ENCODE data around the gene GYG1. TPM values are rescaled to one million over a fixed set of nuclear protein-coding genes. Genes with fewer than 3 reads are reported as not detected.
A peak's percentile ranks its signal among the peaks of the same experiment; 100 is the strongest.

Gene GYG1
- total and polyA plus RNA-seq, 2 of the 8 experiments (the other 6 are each of a cell fraction or from before 2014, with no cell fraction given): 19.4 to 34.2 TPM

GRCh38 chr3:149018247-149018646, 26.9 kb downstream of the GYG1 start:
- Histone ChIP-seq H2BK5ac (ENCODE audit: low read depth, low read length) (peak overlapping the region; percentile 75), H2AFZ (ENCODE audit: low read length) (no peak overlapping the region), H2BK12ac (ENCODE audit: low read depth, low read length) (peak overlapping the region; percentile 69; the same call in 1 of the 2 replicates), H3K4me1 (replicated peaks in 1 of 4; ENCODE audit: control insufficient read depth in 3 of 4, insufficient read depth in 4 of 4, low read length in 3 of 4) (peaks cover 2 to 20% (median 19%) of the 10 kb centered on the region in 4 experiments), H2BK20ac (ENCODE audit: low read length) (no peak overlapping the region), H2AK5ac (ENCODE audit: low read depth, low read length) (no peak overlapping the region), H3K18ac (ENCODE audit: extremely low read depth, low read length) (peak overlapping the region; percentile 21; the same call in 1 of the 2 replicates), H4K20me1 (replicated peaks in 1 of 2; ENCODE audit: control insufficient read depth in 1 of 2, insufficient read depth in 2 of 2, low read length in 2 of 2) (no peaks in the 10 kb centered on the region), H3K4ac (replicated peaks; ENCODE audit: insufficient read length, low read depth, low read length) (no peak overlapping the region), H3K23ac (ENCODE audit: insufficient read length) (no peak overlapping the region), H3K27me3 (replicated peaks in 1 of 4; ENCODE audit: control insufficient read depth in 3 of 4, extremely low read depth in 1 of 4, insufficient read depth in 3 of 4, low read length in 3 of 4) (no peaks in the 10 kb centered on the region), H4K8ac (ENCODE audit: extremely low read depth, insufficient read depth, low read length) (no peak overlapping the region), H2BK120ac (replicated peaks; ENCODE audit: low read depth, low read length) (no peak overlapping the region), H3K14ac (ENCODE audit: insufficient read length) (no peak overlapping the region), H3K27ac (ENCODE audit: low read depth, low read length) (no peak overlapping the region), H4K5ac (ENCODE audit: insufficient read length, low read depth, low read length) (no peak overlapping the region), H3K36me3 (ENCODE audit: control insufficient read depth in 2 of 4, insufficient read depth in 4 of 4, low read length in 3 of 4) (peaks cover 0 to 15% (median 2%) of the 10 kb centered on the region in 4 experiments; a peak in 3 of 8 replicates), H3K79me2 (ENCODE audit: control insufficient read depth in 1 of 2, insufficient read depth in 2 of 2, low read length in 2 of 2) (no peaks in the 10 kb centered on the region), H3K9me3 (ENCODE audit: insufficient read depth in 2 of 2, low read depth in 1 of 2, low read length in 1 of 2) (0 out of 4 replicates have a peak, but pooled peaks cover 0 to under 1% of the 10 kb centered on the region in 2 experiments), H3K79me1 (ENCODE audit: low read depth, low read length) (peaks cover 2% of the 10 kb centered on the region; the same call in 1 of the 2 replicates), H3K9ac (replicated peaks in 1 of 4; ENCODE audit: extremely low read depth in 1 of 4, low read depth in 3 of 4, low read length in 3 of 4) (no peak overlapping the region), H3K4me3 (ENCODE audit: extremely low read depth in 1 of 4, insufficient read depth in 2 of 4, low read depth in 3 of 4, low read length in 4 of 4) (no peak overlapping the region), H3K23me2 (ENCODE audit: low read depth, low read length) (no peaks in the 10 kb centered on the region), H3K4me2 (ENCODE audit: insufficient read depth in 1 of 2, low read depth in 2 of 2, low read length in 2 of 2) (no peak overlapping the region), H2BK15ac (ENCODE audit: low read length) (no peak overlapping the region), H4K91ac (replicated peaks; ENCODE audit: insufficient read length, low read length) (peak overlapping the region; percentile 42), H3K56ac (replicated peaks; ENCODE audit: insufficient read length, low read depth, low read length) (no peak overlapping the region)
- 76% methylated on average over 1 of the region's 1 CpG; no CpG with 5 or more reads in 1 of the 2 experiments for WGBS, 2 experiments (ENCODE audit: extremely low coverage in 1 of 2, insufficient coverage in 1 of 2, insufficient read length in 1 of 2, insufficient replicate concordance in 2 of 2, low coverage in 1 of 2, low lambda C conversion rate in 2 of 2, missing lambda C conversion rate in 1 of 2)
- ChIA-PET CTCF (ENCODE audit: partially characterized antibody) (no interaction called here), POLR2A (ENCODE audit: partially characterized antibody) (no interaction called here)
- DNase-seq (ENCODE audit: low read depth in 1 of 2, low spot score in 2 of 2): no peak
- FAIRE-seq: no peak
- no peak for TF ChIP-seq ATF2 (IDR thresholded peaks at IDR 0.05; ENCODE audit: low read length)
- no peak for TF ChIP-seq BRCA1 (IDR thresholded peaks at IDR 0.05; ENCODE audit: low read depth, low read length)
- no peak for TF ChIP-seq RXRA (IDR thresholded peaks at IDR 0.05; ENCODE audit: insufficient read depth, low read depth, low read length)
- no peak for TF ChIP-seq HDAC6 (IDR thresholded peaks at IDR 0.05; ENCODE audit: low read depth, low read length)
- no peak for TF ChIP-seq POLR2AphosphoS5 (IDR thresholded peaks at IDR 0.05; ENCODE audit: low read depth, low read length)
- no peak for TF ChIP-seq SP4 (IDR thresholded peaks at IDR 0.05; ENCODE audit: low read length)
- no peak for TF ChIP-seq NANOG (IDR thresholded peaks at IDR 0.05; ENCODE audit: insufficient read depth, low read depth, low read length, poor library complexity, severe bottlenecking)
- TF ChIP-seq KDM4A (IDR thresholded peaks at IDR 0.05; ENCODE audit: low read depth, low read length, severe bottlenecking): no peak
- no peak for TF ChIP-seq TCF12 (IDR thresholded peaks at IDR 0.05; ENCODE audit: low read depth, low read length)
- TF ChIP-seq RFX5 (IDR thresholded peaks at IDR 0.05; ENCODE audit: borderline replicate concordance, low read depth, low read length): no peak
- no peak for TF ChIP-seq NRF1 (IDR thresholded peaks at IDR 0.05; ENCODE audit: low read depth, low read length)
- TF ChIP-seq CREB1 (IDR thresholded peaks at IDR 0.05): no peak
- no peak for TF ChIP-seq GTF2F1 (IDR thresholded peaks at IDR 0.05; ENCODE audit: borderline replicate concordance, low read depth, low read length)
- no peak for TF ChIP-seq SP2 (IDR thresholded peaks at IDR 0.05; ENCODE audit: low read length)
